Caco-2 (cell line): ENCODE results near the gene VIPR2. TPM values are rescaled to one million over a fixed set of nuclear protein-coding genes. Genes with fewer than 3 reads are reported as not detected.

Source experiments
- BruUV-seq: library from RNA; stranded (reverse); fragments of 400-500 nt; replicated peaks from 2 replicates; lab custom pipeline; 2021; lab: Mats Ljungman, UMichigan
- CTCF ChIA-PET: fragments of 300-600 bp; sonication (Branson Sonifier 250); formaldehyde crosslinking; loops from one replicate; lab custom pipeline; 2022; ENCODE audit warnings: antibody characterized with exemption; lab: Charles Lee
- POLR2A ChIA-PET: fragments of 300-600 bp; sonication (Branson Sonifier 250); formaldehyde crosslinking; loops from one replicate; lab custom pipeline; 2022; ENCODE audit warnings: antibody characterized with exemption; lab: Charles Lee
- DNase-seq, 2 experiments: peaks; one replicate each; pipeline versions ENCODE4 v3.0.0 to v3.0.0-alpha.2; 2020 to 2022
- H3K27me3 ChIP-seq: replicated peaks from 2 replicates; pipeline ENCODE4 v1.6.0; 2011; ENCODE audit warnings: low read length; ENCODE audit not compliant: control insufficient read depth, insufficient read depth
- H3K36me3 ChIP-seq: 2 replicates; pipeline ENCODE4 v1.5.1; 2011; ENCODE audit warnings: low read length; ENCODE audit not compliant: control insufficient read depth, insufficient read depth
- H3K4me1 ChIP-seq: fragments of 250-450 bp; sonication (Bioruptor Pico); 2 replicates; pipeline ENCODE4 v1.5.1; 2020; ENCODE audit warnings: mild to moderate bottlenecking
- H3K4me3 ChIP-seq: 2 replicates; pipeline ENCODE4 v1.5.1; 2011; ENCODE audit warnings: low read depth, mild to moderate bottlenecking, control low read depth, low read length
- H3K9me3 ChIP-seq: fragments of 250-450 bp; sonication (Bioruptor Pico); 2 replicates; pipeline ENCODE4 v1.5.1; 2020; ENCODE audit warnings: mild to moderate bottlenecking, moderate library complexity
- H3K27ac Mint-ChIP-seq: one replicate; pipeline ENCODE4 v1.8.0; 2022; ENCODE audit warnings: mixed read lengths; ENCODE audit not compliant: unreplicated experiment
- H3K27me3 Mint-ChIP-seq: one replicate; pipeline ENCODE4 v1.8.0; 2022; ENCODE audit warnings: mixed read lengths; ENCODE audit not compliant: insufficient read depth, unreplicated experiment
- H3K36me3 Mint-ChIP-seq: one replicate; pipeline ENCODE4 v1.8.0; 2022; ENCODE audit warnings: mild to moderate bottlenecking, mixed read lengths; ENCODE audit not compliant: insufficient read depth, unreplicated experiment
- H3K4me1 Mint-ChIP-seq: one replicate; pipeline ENCODE4 v1.8.0; 2022; ENCODE audit warnings: low read depth, mixed read lengths; ENCODE audit not compliant: unreplicated experiment
- H3K4me3 Mint-ChIP-seq: one replicate; pipeline ENCODE4 v1.8.0; 2022; ENCODE audit warnings: mild to moderate bottlenecking, moderate library complexity, mixed read lengths; ENCODE audit not compliant: unreplicated experiment
- H3K9me3 Mint-ChIP-seq: one replicate; pipeline ENCODE4 v1.8.0; 2022; ENCODE audit warnings: mixed read lengths; ENCODE audit not compliant: unreplicated experiment
- intact Hi-C: fragments of 100-400 bp; cut with micrococcal nuclease; formaldehyde crosslinking; loops from one replicate; pipeline ENCODE4 v1.10.0; 2022; ENCODE audit not compliant: unreplicated experiment
- total RNA-seq: library from RNA; stranded (reverse); gene quantifications from 2 replicates; pipeline ENCODE4 v1.2.3, GENCODE V29; 2022
- TF ChIP-seq, protein P1 (sequence below), 2 experiments: fragments of 200-600 bp in 1 of 2; IDR thresholded peaks; 1 replicate in 1 of 2; 2 replicates in 1 of 2; pipeline versions ENCODE4 v1.5.1 to v1.8.0; 2011 to 2022; ENCODE audit warnings: antibody characterized with exemption in 1 of 2, control low read depth in 1 of 2, inconsistent platforms in 1 of 2, low read depth in 1 of 2, low read length in 1 of 2, mild to moderate bottlenecking in 1 of 2, moderate library complexity in 1 of 2; ENCODE audit not compliant: insufficient read depth in 1 of 2, severe bottlenecking in 1 of 2, unreplicated experiment in 1 of 2

Gene VIPR2
- total RNA-seq, 1 experiment from 2014 or later = not detected

- H3K4me1 ChIP-seq = no peaks in the 10 kb centered on the region
- ChIA-PET POLR2A (no interaction called here), CTCF (no interaction called here)
- no peak overlapping the region for H3K4me3 ChIP-seq
- BruUV-seq = no TSS peak
- no peaks in the 10 kb centered on the region for H3K27me3 ChIP-seq
- H3K9me3 ChIP-seq = no peaks in the 10 kb centered on the region
- Mint-ChIP-seq H3K4me3 (no peak overlapping the region), H3K27ac (no peak overlapping the region), H3K36me3 (no peaks in the 10 kb centered on the region), H3K9me3 (no peaks in the 10 kb centered on the region), H3K27me3 (peaks cover 3% of the 10 kb centered on the region), H3K4me1 (no peaks in the 10 kb centered on the region)
- intact Hi-C loops = no loop called here
- DNase-seq = no peak
- no peaks in the 10 kb centered on the region for H3K36me3 ChIP-seq
- TF ChIP-seq, protein P1, sequence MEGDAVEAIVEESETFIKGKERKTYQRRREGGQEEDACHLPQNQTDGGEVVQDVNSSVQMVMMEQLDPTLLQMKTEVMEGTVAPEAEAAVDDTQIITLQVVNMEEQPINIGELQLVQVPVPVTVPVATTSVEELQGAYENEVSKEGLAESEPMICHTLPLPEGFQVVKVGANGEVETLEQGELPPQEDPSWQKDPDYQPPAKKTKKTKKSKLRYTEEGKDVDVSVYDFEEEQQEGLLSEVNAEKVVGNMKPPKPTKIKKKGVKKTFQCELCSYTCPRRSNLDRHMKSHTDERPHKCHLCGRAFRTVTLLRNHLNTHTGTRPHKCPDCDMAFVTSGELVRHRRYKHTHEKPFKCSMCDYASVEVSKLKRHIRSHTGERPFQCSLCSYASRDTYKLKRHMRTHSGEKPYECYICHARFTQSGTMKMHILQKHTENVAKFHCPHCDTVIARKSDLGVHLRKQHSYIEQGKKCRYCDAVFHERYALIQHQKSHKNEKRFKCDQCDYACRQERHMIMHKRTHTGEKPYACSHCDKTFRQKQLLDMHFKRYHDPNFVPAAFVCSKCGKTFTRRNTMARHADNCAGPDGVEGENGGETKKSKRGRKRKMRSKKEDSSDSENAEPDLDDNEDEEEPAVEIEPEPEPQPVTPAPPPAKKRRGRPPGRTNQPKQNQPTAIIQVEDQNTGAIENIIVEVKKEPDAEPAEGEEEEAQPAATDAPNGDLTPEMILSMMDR (IDR thresholded peaks at IDR 0.05; ENCODE audit: insufficient read depth in 1 of 2, low read depth in 1 of 2, low read length in 1 of 2, severe bottlenecking in 1 of 2, unreplicated experiment in 1 of 2) = no peak
Measured at GRCh38 chr7:159004411-159004810, 140.3 kb downstream of the VIPR2 start.

DNA sequence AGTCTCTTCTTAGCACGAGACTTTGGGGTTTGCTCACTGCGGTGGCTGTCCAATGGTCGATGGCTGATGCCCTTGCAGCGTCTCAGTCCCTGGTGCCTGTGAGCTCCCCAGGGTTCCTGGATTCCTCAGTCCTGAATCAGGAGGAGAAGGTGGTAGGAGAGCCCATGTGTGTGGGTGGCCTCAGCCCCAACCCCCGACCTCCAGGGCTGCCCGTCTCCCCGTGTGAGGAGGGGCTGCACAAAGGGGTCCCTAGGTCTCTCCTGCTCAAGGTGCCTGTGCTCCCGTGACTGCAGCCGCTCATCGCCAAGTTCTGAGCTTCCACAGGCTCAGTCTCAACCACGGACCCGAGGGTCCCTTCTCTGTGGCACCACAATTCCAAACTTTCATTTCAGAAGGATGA is 142.9 kb downstream of the VIPR2 start:
- no peaks in the 10 kb centered on the region for H3K36me3 ChIP-seq
- ChIA-PET POLR2A (no interaction called here), CTCF (no interaction called here)
- no TSS peak for BruUV-seq
- peaks cover 3% of the 10 kb centered on the region for H3K27me3 Mint-ChIP-seq
- no peaks in the 10 kb centered on the region for H3K4me1 Mint-ChIP-seq
- DNase-seq = no peak
- no peaks in the 10 kb centered on the region for H3K27me3 ChIP-seq
- no peaks in the 10 kb centered on the region for H3K36me3 Mint-ChIP-seq
- intact Hi-C loops = no loop called here
- TF ChIP-seq, protein P1 (IDR thresholded peaks at IDR 0.05; ENCODE audit: insufficient read depth in 1 of 2, low read depth in 1 of 2, low read length in 1 of 2, severe bottlenecking in 1 of 2, unreplicated experiment in 1 of 2) = no peak
- H3K27ac Mint-ChIP-seq = no peak overlapping the region
- no peaks in the 10 kb centered on the region for H3K9me3 Mint-ChIP-seq
- no peaks in the 10 kb centered on the region for H3K9me3 ChIP-seq
- no peak overlapping the region for H3K4me3 ChIP-seq
- H3K4me1 ChIP-seq = no peaks in the 10 kb centered on the region
- no peak overlapping the region for H3K4me3 Mint-ChIP-seq

GRCh38 chr7:159000859-159001435 is 143.7 kb downstream of the VIPR2 start:
- Histone ChIP-seq H3K9me3 (no peaks in the 10 kb centered on the region), H3K4me3 (no peak overlapping the region), H3K4me1 (no peaks in the 10 kb centered on the region), H3K36me3 (no peaks in the 10 kb centered on the region), H3K27me3 (no peaks in the 10 kb centered on the region)
- H3K4me1 Mint-ChIP-seq = no peaks in the 10 kb centered on the region
- H3K4me3 Mint-ChIP-seq = no peak overlapping the region
- TF ChIP-seq, protein P1 (IDR thresholded peaks at IDR 0.05; ENCODE audit: insufficient read depth in 1 of 2, low read depth in 1 of 2, low read length in 1 of 2, severe bottlenecking in 1 of 2, unreplicated experiment in 1 of 2) = no peak
- BruUV-seq = no TSS peak
- DNase-seq = no peak
- intact Hi-C loops = no loop called here
- ChIA-PET POLR2A (no interaction called here), CTCF (no interaction called here)
- H3K27me3 Mint-ChIP-seq = peaks cover 3% of the 10 kb centered on the region
- H3K36me3 Mint-ChIP-seq = no peaks in the 10 kb centered on the region
- H3K9me3 Mint-ChIP-seq = no peaks in the 10 kb centered on the region
- no peak overlapping the region for H3K27ac Mint-ChIP-seq
